Measurements from ENCODE around the gene RGP1. TPM values are rescaled to one million over a fixed set of nuclear protein-coding genes. Genes with fewer than 3 reads are reported as not detected.

The RGP1 gene
- total RNA-seq, 2 donors from 2014 or later: 24.6 to 30.1 TPM

- no peaks in the 10 kb centered on the region for H3K9me3 Mint-ChIP-seq
- Histone ChIP-seq H3K9me3 (ENCODE audit: control insufficient read depth, low read length) (no peaks in the 10 kb centered on the region), H3K4me1 (ENCODE audit: control insufficient read depth, insufficient read depth, low read length) (peaks cover 3% of the 10 kb centered on the region), H3K27me3 (ENCODE audit: control insufficient read depth, insufficient read depth, low read length, poor library complexity, severe bottlenecking) (no peaks in the 10 kb centered on the region), H3K9ac (ENCODE audit: extremely low read depth, low read length, poor library complexity, severe bottlenecking) (no peak overlapping the region), H3K4me3 (ENCODE audit: low read length) (no peak overlapping the region), H3K36me3 (ENCODE audit: control insufficient read depth, insufficient read depth, low read length) (peaks cover 88% of the 10 kb centered on the region), H3K27ac (ENCODE audit: low read depth, low read length) (no peak overlapping the region)
- no peak overlapping the region for H3K27ac Mint-ChIP-seq
- DNase-seq: no peak
- TF ChIP-seq, protein P1, sequence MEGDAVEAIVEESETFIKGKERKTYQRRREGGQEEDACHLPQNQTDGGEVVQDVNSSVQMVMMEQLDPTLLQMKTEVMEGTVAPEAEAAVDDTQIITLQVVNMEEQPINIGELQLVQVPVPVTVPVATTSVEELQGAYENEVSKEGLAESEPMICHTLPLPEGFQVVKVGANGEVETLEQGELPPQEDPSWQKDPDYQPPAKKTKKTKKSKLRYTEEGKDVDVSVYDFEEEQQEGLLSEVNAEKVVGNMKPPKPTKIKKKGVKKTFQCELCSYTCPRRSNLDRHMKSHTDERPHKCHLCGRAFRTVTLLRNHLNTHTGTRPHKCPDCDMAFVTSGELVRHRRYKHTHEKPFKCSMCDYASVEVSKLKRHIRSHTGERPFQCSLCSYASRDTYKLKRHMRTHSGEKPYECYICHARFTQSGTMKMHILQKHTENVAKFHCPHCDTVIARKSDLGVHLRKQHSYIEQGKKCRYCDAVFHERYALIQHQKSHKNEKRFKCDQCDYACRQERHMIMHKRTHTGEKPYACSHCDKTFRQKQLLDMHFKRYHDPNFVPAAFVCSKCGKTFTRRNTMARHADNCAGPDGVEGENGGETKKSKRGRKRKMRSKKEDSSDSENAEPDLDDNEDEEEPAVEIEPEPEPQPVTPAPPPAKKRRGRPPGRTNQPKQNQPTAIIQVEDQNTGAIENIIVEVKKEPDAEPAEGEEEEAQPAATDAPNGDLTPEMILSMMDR (conservative IDR thresholded peaks at IDR 0.05): no peak
- no peaks in the 10 kb centered on the region for H3K4me1 Mint-ChIP-seq
- H3K27me3 Mint-ChIP-seq (ENCODE audit: insufficient read depth): no peaks in the 10 kb centered on the region
- H3K4me3 Mint-ChIP-seq: no peak overlapping the region
- 95 to 96% methylated on average over 5 to 6 of the region's 6 CpGs for WGBS, 2 experiments (ENCODE audit: insufficient coverage in 1 of 2, insufficient read length in 1 of 2)
- H3K36me3 Mint-ChIP-seq (ENCODE audit: low read depth): peaks cover 80% of the 10 kb centered on the region
These were observed 8.8 kb upstream of the RGP1 start for GRCh38 chr9:35740243-35740642.

DNA sequence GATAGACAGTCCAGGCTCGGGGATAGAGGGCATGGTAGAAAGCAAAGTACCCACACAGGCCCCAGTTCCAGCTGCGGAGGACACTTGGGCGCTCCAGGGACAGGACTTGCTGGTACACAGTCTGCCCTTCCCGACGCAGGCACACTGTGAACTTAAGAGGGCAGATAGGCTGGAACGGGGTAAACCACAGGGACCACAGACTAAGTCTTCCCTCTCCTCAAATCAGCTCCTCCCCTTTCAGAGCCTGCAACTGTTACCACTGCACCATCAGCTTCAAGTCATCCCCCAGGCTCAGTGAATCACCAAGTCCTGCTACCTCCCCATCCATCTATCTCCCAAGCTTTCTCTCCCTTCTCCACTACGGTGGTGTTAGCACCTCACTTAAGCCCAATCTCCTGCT lies 7.3 kb upstream of the RGP1 start:
- no peaks in the 10 kb centered on the region for H3K27me3 Mint-ChIP-seq (ENCODE audit: insufficient read depth)
- H3K27me3 ChIP-seq (ENCODE audit: control insufficient read depth, insufficient read depth, low read length, poor library complexity, severe bottlenecking): no peaks in the 10 kb centered on the region
- H3K27ac Mint-ChIP-seq: no peak overlapping the region
- peaks cover 9% of the 10 kb centered on the region for H3K4me1 Mint-ChIP-seq
- no peak overlapping the region for H3K4me3 Mint-ChIP-seq
- no peak overlapping the region for H3K4me3 ChIP-seq (ENCODE audit: low read length)
- H3K27ac ChIP-seq (ENCODE audit: low read depth, low read length): no peak overlapping the region
- DNase-seq: no peak
- no peaks in the 10 kb centered on the region for H3K9me3 Mint-ChIP-seq
- no peaks in the 10 kb centered on the region for H3K4me1 ChIP-seq (ENCODE audit: control insufficient read depth, insufficient read depth, low read length)
- H3K9me3 ChIP-seq (ENCODE audit: control insufficient read depth, low read length): no peaks in the 10 kb centered on the region
- H3K36me3 Mint-ChIP-seq (ENCODE audit: low read depth): peaks cover 85% of the 10 kb centered on the region
- 93% methylated on average over 5 to 7 of the region's 7 CpGs for WGBS, 2 experiments (ENCODE audit: insufficient coverage in 1 of 2, insufficient read length in 1 of 2)
- TF ChIP-seq, protein P1 (conservative IDR thresholded peaks at IDR 0.05): no peak
- H3K36me3 ChIP-seq (ENCODE audit: control insufficient read depth, insufficient read depth, low read length): peaks cover 82% of the 10 kb centered on the region
- H3K9ac ChIP-seq (ENCODE audit: extremely low read depth, low read length, poor library complexity, severe bottlenecking): no peak overlapping the region

GRCh38 chr9:35743452-35743851 lies 5.6 kb upstream of the RGP1 start:
- Histone ChIP-seq H3K27me3 (ENCODE audit: control insufficient read depth, insufficient read depth, low read length, poor library complexity, severe bottlenecking) (no peaks in the 10 kb centered on the region), H3K9me3 (ENCODE audit: control insufficient read depth, low read length) (no peaks in the 10 kb centered on the region), H3K9ac (ENCODE audit: extremely low read depth, low read length, poor library complexity, severe bottlenecking) (no peak overlapping the region), H3K4me1 (ENCODE audit: control insufficient read depth, insufficient read depth, low read length) (no peaks in the 10 kb centered on the region), H3K36me3 (ENCODE audit: control insufficient read depth, insufficient read depth, low read length) (peaks cover 65% of the 10 kb centered on the region), H3K27ac (ENCODE audit: low read depth, low read length) (no peak overlapping the region), H3K4me3 (ENCODE audit: low read length) (no peak overlapping the region)
- DNase-seq: no peak
- Mint-ChIP-seq H3K9me3 (no peaks in the 10 kb centered on the region), H3K27ac (no peak overlapping the region), H3K4me1 (peaks cover 24% of the 10 kb centered on the region), H3K4me3 (no peak overlapping the region), H3K36me3 (ENCODE audit: low read depth) (peaks cover 71% of the 10 kb centered on the region), H3K27me3 (ENCODE audit: insufficient read depth) (no peaks in the 10 kb centered on the region)
- 88 to 92% methylated on average over 2 of the region's 2 CpGs for WGBS, 2 experiments (ENCODE audit: insufficient coverage in 1 of 2, insufficient read length in 1 of 2)
- TF ChIP-seq, protein P1 (conservative IDR thresholded peaks at IDR 0.05): no peak

All from endodermal cell (in vitro differentiated cells).